ENCODE data around the gene ME3.

ME3 gene

GRCh38 chr11:86672007-86672621 lies at the start of gene ME3:
ME3 (minus strand) TSS chr11:86672616.
- peak within 1 kb of the TSS; percentile 67 for H3K4me3 ChIP-seq (ENCODE audit: low read depth, low read length)
- DNase-seq (ENCODE audit: low read depth) = no peak

GRCh38 chr11:86722006-86722405 lies 49.6 kb upstream of the ME3 start:
- H3K4me3 ChIP-seq (ENCODE audit: low read depth, low read length) = no peak overlapping the region
- no peak for DNase-seq (ENCODE audit: low read depth)

- no peak overlapping the region for H3K4me3 ChIP-seq (ENCODE audit: low read depth, low read length)
- no peak for DNase-seq (ENCODE audit: low read depth)
Observed at GRCh38 chr11:86720546-86720945, 48.1 kb upstream of the ME3 start.

- H3K4me3 ChIP-seq (ENCODE audit: low read depth, low read length) = no peak overlapping the region
Observed at GRCh38 chr11:86719781-86720463, 47.5 kb upstream of the ME3 start.

GRCh38 chr11:86718999-86719398 lies 46.6 kb upstream of the ME3 start:
- no peak for DNase-seq (ENCODE audit: low read depth)
- H3K4me3 ChIP-seq (ENCODE audit: low read depth, low read length) = no peak overlapping the region

More at GRCh38 chr11:86719781-86720463, 47.5 kb upstream of the ME3 start:
- no peak for DNase-seq (ENCODE audit: low read depth)

- H3K4me3 ChIP-seq (ENCODE audit: low read depth, low read length) = no peak overlapping the region
- no peak for DNase-seq (ENCODE audit: low read depth)
Observed at GRCh38 chr11:86718521-86718920, 46.1 kb upstream of the ME3 start.

GRCh38 chr11:86717817-86718501 lies 45.5 kb upstream of the ME3 start:
- no peak for DNase-seq (ENCODE audit: low read depth)
- no peak overlapping the region for H3K4me3 ChIP-seq (ENCODE audit: low read depth, low read length)

GRCh38 chr11:86715611-86716010 lies 43.2 kb upstream of the ME3 start:
- H3K4me3 ChIP-seq (ENCODE audit: low read depth, low read length) = no peak overlapping the region
- no peak for DNase-seq (ENCODE audit: low read depth)

GRCh38 chr11:86713552-86713951 lies 41.1 kb upstream of the ME3 start:
- DNase-seq (ENCODE audit: low read depth) = no peak
- no peak overlapping the region for H3K4me3 ChIP-seq (ENCODE audit: low read depth, low read length)

- no peak for DNase-seq (ENCODE audit: low read depth)
Observed at GRCh38 chr11:86710936-86711335, 38.5 kb upstream of the ME3 start.

GRCh38 chr11:86708669-86709068 lies 36.3 kb upstream of the ME3 start:
- no peak overlapping the region for H3K4me3 ChIP-seq (ENCODE audit: low read depth, low read length)
- no peak for DNase-seq (ENCODE audit: low read depth)

More at GRCh38 chr11:86710936-86711335, 38.5 kb upstream of the ME3 start:
- H3K4me3 ChIP-seq (ENCODE audit: low read depth, low read length) = no peak overlapping the region

- H3K4me3 ChIP-seq (ENCODE audit: low read depth, low read length) = no peak overlapping the region
- DNase-seq (ENCODE audit: low read depth) = no peak
Observed at GRCh38 chr11:86706338-86707131, 34.1 kb upstream of the ME3 start.

GRCh38 chr11:86704710-86705109 lies 32.3 kb upstream of the ME3 start:
- DNase-seq (ENCODE audit: low read depth) = no peak
- no peak overlapping the region for H3K4me3 ChIP-seq (ENCODE audit: low read depth, low read length)

- DNase-seq (ENCODE audit: low read depth) = no peak
- no peak overlapping the region for H3K4me3 ChIP-seq (ENCODE audit: low read depth, low read length)
Observed at GRCh38 chr11:86703987-86704386, 31.6 kb upstream of the ME3 start.

GRCh38 chr11:86702220-86702983 lies 30.0 kb upstream of the ME3 start:
- H3K4me3 ChIP-seq (ENCODE audit: low read depth, low read length) = no peak overlapping the region
- DNase-seq (ENCODE audit: low read depth) = no peak

GRCh38 chr11:86699040-86699791 lies 26.8 kb upstream of the ME3 start:
- no peak for DNase-seq (ENCODE audit: low read depth)
- no peak overlapping the region for H3K4me3 ChIP-seq (ENCODE audit: low read depth, low read length)

- no peak overlapping the region for H3K4me3 ChIP-seq (ENCODE audit: low read depth, low read length)
- DNase-seq (ENCODE audit: low read depth) = no peak
Observed at GRCh38 chr11:86698639-86699038, 26.2 kb upstream of the ME3 start.

- DNase-seq (ENCODE audit: low read depth) = no peak
- H3K4me3 ChIP-seq (ENCODE audit: low read depth, low read length) = no peak overlapping the region
Observed at GRCh38 chr11:86696451-86696850, 24.0 kb upstream of the ME3 start.

GRCh38 chr11:86696004-86696403 lies 23.6 kb upstream of the ME3 start:
- H3K4me3 ChIP-seq (ENCODE audit: low read depth, low read length) = no peak overlapping the region
- peak; percentile 83 for DNase-seq (ENCODE audit: low read depth)

All from skeletal muscle cell (primary cell).